NT2/D1 (cell line): ENCODE data around the gene HACD4.
"Not testable (repeated sequence)": the region's sequence is repeated elsewhere in the genome, so short reads cannot be mapped to it uniquely, and the experiment has no call there.

ENCODE experiments used
- DNase-seq: peaks from one replicate; pipeline ENCODE4 v3.0.0-alpha.2; 2011; ENCODE audit warnings: low read depth, low spot score
- H3K27me3 ChIP-seq: 2 replicates; pipeline ENCODE4 v1.6.0; 2011; ENCODE audit warnings: mild to moderate bottlenecking; ENCODE audit not compliant: insufficient read length, insufficient read depth
- H3K36me3 ChIP-seq: 2 replicates; pipeline ENCODE4 v1.6.1; 2011; ENCODE audit warnings: mild to moderate bottlenecking, low read length, mixed read lengths; ENCODE audit not compliant: insufficient read depth, insufficient read length
- H3K4me1 ChIP-seq: 2 replicates; pipeline ENCODE4 v1.5.1; 2011; ENCODE audit not compliant: insufficient read depth, insufficient read length
- H3K4me3 ChIP-seq: 2 replicates; pipeline ENCODE4 v1.5.1; 2011; ENCODE audit warnings: low read depth; ENCODE audit not compliant: insufficient read length
- H3K9ac ChIP-seq: 2 replicates; pipeline ENCODE4 v1.6.0; 2011; ENCODE audit warnings: low read depth; ENCODE audit not compliant: insufficient read length
- H3K9me3 ChIP-seq: 2 replicates; pipeline ENCODE4 v1.5.1; 2011; ENCODE audit warnings: mild to moderate bottlenecking, low read length; ENCODE audit not compliant: insufficient read depth
- SUZ12 ChIP-seq: IDR thresholded peaks from 2 replicates; pipeline ENCODE4 v1.6.1; 2011; ENCODE audit not compliant: insufficient read length, insufficient read depth; ENCODE audit errors: extremely low read depth
- YY1 ChIP-seq: IDR thresholded peaks from 2 replicates; pipeline ENCODE4 v1.6.1; 2011; ENCODE audit not compliant: insufficient read length, insufficient read depth
- ZNF274 ChIP-seq: IDR thresholded peaks from 2 replicates; pipeline ENCODE4 v1.6.1; 2011; ENCODE audit warnings: mild to moderate bottlenecking, low read depth, low read length

Gene HACD4

GRCh38 chr9:20985851-20986600 is 45.4 kb downstream of the HACD4 start:
- Histone ChIP-seq H3K9me3 (no peaks in the 10 kb centered on the region), H3K27me3 (no peaks in the 10 kb centered on the region), H3K9ac (no peak overlapping the region), H3K36me3 (peaks cover 30% of the 10 kb centered on the region), H3K4me3 (no peak overlapping the region), H3K4me1 (no peaks in the 10 kb centered on the region)
- DNase-seq: no peak
- TF ChIP-seq ZNF274: no peak
- TF ChIP-seq SUZ12: no peak
- TF ChIP-seq YY1: no peak

- Histone ChIP-seq H3K27me3 (no peaks in the 10 kb centered on the region), H3K4me1 (no peaks in the 10 kb centered on the region), H3K36me3 (peaks cover 16% of the 10 kb centered on the region), H3K9ac (no peak overlapping the region), H3K9me3 (no peaks in the 10 kb centered on the region), H3K4me3 (no peak overlapping the region)
- no peak for DNase-seq
- TF ChIP-seq YY1 (no peak), ZNF274 (no peak), SUZ12 (no peak)
These were observed 46.9 kb downstream of the HACD4 start for GRCh38 chr9:20984506-20984905.

GRCh38 chr9:20981486-20981885 is 50.0 kb downstream of the HACD4 start:
- no peak for TF ChIP-seq ZNF274
- H3K27me3 ChIP-seq: no peaks in the 10 kb centered on the region
- DNase-seq: no peak
- H3K9me3 ChIP-seq: no peaks in the 10 kb centered on the region
- no peak overlapping the region for H3K9ac ChIP-seq
- H3K4me3 ChIP-seq: no peak overlapping the region
- H3K4me1 ChIP-seq: no peaks in the 10 kb centered on the region
- H3K36me3 ChIP-seq: peaks cover 16% of the 10 kb centered on the region

GRCh38 chr9:20980832-20981455 is 50.5 kb downstream of the HACD4 start:
- H3K4me1 ChIP-seq: no peaks in the 10 kb centered on the region
- no peak for DNase-seq
- TF ChIP-seq YY1: no peak
- TF ChIP-seq SUZ12: no peak
- no peaks in the 10 kb centered on the region for H3K27me3 ChIP-seq
- no peak overlapping the region for H3K9ac ChIP-seq
- H3K9me3 ChIP-seq: no peaks in the 10 kb centered on the region
- no peak overlapping the region for H3K4me3 ChIP-seq
- peaks cover 13% of the 10 kb centered on the region for H3K36me3 ChIP-seq

- Histone ChIP-seq H3K4me1 (no peaks in the 10 kb centered on the region), H3K9ac (no peak overlapping the region), H3K36me3 (peaks cover 13% of the 10 kb centered on the region), H3K9me3 (no peaks in the 10 kb centered on the region), H3K4me3 (no peak overlapping the region), H3K27me3 (no peaks in the 10 kb centered on the region)
- TF ChIP-seq YY1 (no peak), SUZ12 (no peak), ZNF274 (no peak)
- DNase-seq: no peak
These were observed 53.2 kb downstream of the HACD4 start for GRCh38 chr9:20978249-20978648.

- not testable (repeated sequence) for H3K4me3 ChIP-seq
These were observed 57.1 kb downstream of the HACD4 start for GRCh38 chr9:20974191-20974938.

GRCh38 chr9:20973246-20973947 is 58.0 kb downstream of the HACD4 start:
- H3K4me3 ChIP-seq, H3K27me3 ChIP-seq, H3K9ac ChIP-seq, H3K9me3 ChIP-seq, H3K36me3 ChIP-seq, DNase-seq, H3K4me1 ChIP-seq: not testable (repeated sequence)

More at GRCh38 chr9:20974191-20974938, 57.1 kb downstream of the HACD4 start:
- H3K4me1 ChIP-seq, DNase-seq, H3K27me3 ChIP-seq, H3K9ac ChIP-seq, H3K9me3 ChIP-seq: not testable (repeated sequence)
- H3K36me3 ChIP-seq: peaks cover 11% of the 10 kb centered on the region
